HEK293 (cell line): ENCODE measurements around the gene FLNA.

Experiments
- CTCF ChIA-PET: fragments of 350-600 bp; formaldehyde crosslinking; extraction: SDS; loops from one replicate; lab custom pipeline; 2021; ENCODE audit warnings: antibody characterized with exemption; lab: Yijun Ruan, JAX
- POLR2A ChIA-PET: fragments of 300-600 bp; formaldehyde crosslinking; extraction: SDS; loops from one replicate; lab custom pipeline; 2020; ENCODE audit warnings: antibody characterized with exemption, inconsistent platforms; lab: Yijun Ruan, JAX
- H3K27ac ChIP-seq: fragments of 200-500 bp; sonication (Bioruptor generic); 2 replicates; pipeline ENCODE4 v1.5.1; 2014; ENCODE audit warnings: low read depth, low read length, control low read depth, inconsistent platforms; ENCODE audit errors: extremely low read depth
- H3K36me3 ChIP-seq, 2 experiments: fragments of 200-500 bp in 1 of 2; sonication (Bioruptor generic) in 1 of 2; 1 replicate in 1 of 2; 2 replicates in 1 of 2; pipeline ENCODE4 v1.5.1; 2014 to 2017; ENCODE audit warnings: inconsistent platforms in 2 of 2, low read length in 2 of 2; ENCODE audit not compliant: control insufficient read depth in 2 of 2, insufficient read depth in 1 of 2
- H3K4me1 ChIP-seq: fragments of 200-500 bp; sonication (Bioruptor generic); 2 replicates; pipeline ENCODE4 v1.5.1; 2014; ENCODE audit warnings: mild to moderate bottlenecking, low read length, inconsistent platforms; ENCODE audit not compliant: control insufficient read depth, insufficient read depth
- H3K4me3 ChIP-seq: 2 replicates; pipeline ENCODE4 v1.5.1; 2011; ENCODE audit warnings: low read depth, mild to moderate bottlenecking, control low read depth, low read length, moderate library complexity
- H3K9me3 ChIP-seq: fragments of 200-500 bp; sonication (Bioruptor generic); 2 replicates; pipeline ENCODE4 v1.5.1; 2014; ENCODE audit warnings: low read depth, low read length, inconsistent platforms; ENCODE audit not compliant: control insufficient read depth, insufficient read depth
- ATF2 ChIP-seq: fragments of 450-650 bp; formaldehyde crosslinking; IDR thresholded peaks from 2 replicates; pipeline ENCODE4 v1.5.1; 2016; ENCODE audit warnings: missing biosample characterization, missing genetic modification characterization, low read depth
- HIC1 ChIP-seq: fragments of 450-650 bp; formaldehyde crosslinking; IDR thresholded peaks from 2 replicates; pipeline ENCODE4 v1.5.1; 2016; ENCODE audit warnings: missing biosample characterization, missing genetic modification characterization
- HOXA7 ChIP-seq: sonication (generic); formaldehyde crosslinking; IDR thresholded peaks from 2 replicates; pipeline ENCODE4 v1.8.1; 2022; ENCODE audit warnings: missing genetic modification reagents, borderline replicate concordance
- INSM2 ChIP-seq: fragments of 450-650 bp; formaldehyde crosslinking; IDR thresholded peaks from 2 replicates; pipeline ENCODE4 v1.5.1; 2016; ENCODE audit warnings: missing biosample characterization, missing genetic modification characterization
- PBX3 ChIP-seq: sonication (generic); formaldehyde crosslinking; IDR thresholded peaks from 2 replicates; pipeline ENCODE4 v1.8.1; 2022; ENCODE audit warnings: mild to moderate bottlenecking, moderate library complexity, missing genetic modification reagents
- PRDM2 ChIP-seq: fragments of 450-650 bp; formaldehyde crosslinking; IDR thresholded peaks from 2 replicates; pipeline ENCODE4 v1.5.1; 2016; ENCODE audit warnings: missing biosample characterization, missing genetic modification characterization, borderline replicate concordance
- TCF7L2 ChIP-seq: IDR thresholded peaks from 2 replicates; pipeline ENCODE4 v1.6.1; 2011; ENCODE audit warnings: low read depth, mild to moderate bottlenecking, inconsistent platforms, low read length, moderate library complexity, borderline replicate concordance
- TRIM28 ChIP-seq: IDR thresholded peaks from 2 replicates; pipeline ENCODE4 v1.6.1; 2011; ENCODE audit warnings: low read length, control low read depth, borderline replicate concordance
- ZNF174 ChIP-seq: fragments of 450-650 bp; formaldehyde crosslinking; IDR thresholded peaks from 2 replicates; pipeline ENCODE4 v1.5.0; 2017; ENCODE audit warnings: missing biosample characterization, mild to moderate bottlenecking, missing genetic modification characterization
- ZNF211 ChIP-seq: fragments of 450-650 bp; formaldehyde crosslinking; IDR thresholded peaks from 2 replicates; pipeline ENCODE4 v1.5.1; 2016; ENCODE audit warnings: low read depth, missing biosample characterization, missing genetic modification characterization
- ZNF23 ChIP-seq: fragments of 450-650 bp; formaldehyde crosslinking; IDR thresholded peaks from 2 replicates; pipeline ENCODE4 v1.5.1; 2016; ENCODE audit warnings: missing biosample characterization, missing genetic modification characterization, borderline replicate concordance
- ZNF341 ChIP-seq: fragments of 450-650 bp; formaldehyde crosslinking; IDR thresholded peaks from 2 replicates; pipeline ENCODE4; 2016; ENCODE audit warnings: low read depth, missing biosample characterization, missing genetic modification characterization
- ZNF350 ChIP-seq: fragments of 450-650 bp; formaldehyde crosslinking; IDR thresholded peaks from 2 replicates; pipeline ENCODE4 v1.5.0; 2017; ENCODE audit warnings: missing biosample characterization, mild to moderate bottlenecking, missing genetic modification characterization
- ZNF391 ChIP-seq: fragments of 450-650 bp; formaldehyde crosslinking; IDR thresholded peaks from 2 replicates; pipeline ENCODE4 v1.5.1; 2016; ENCODE audit warnings: low read depth, missing biosample characterization, missing genetic modification characterization, borderline replicate concordance
- ZNF510 ChIP-seq: fragments of 450-650 bp; formaldehyde crosslinking; IDR thresholded peaks from 2 replicates; pipeline ENCODE4 v1.5.1; 2018; ENCODE audit warnings: mild to moderate bottlenecking, missing genetic modification characterization, missing biosample characterization; ENCODE audit not compliant: insufficient replicate concordance
- ZNF776 ChIP-seq: fragments of 450-650 bp; formaldehyde crosslinking; IDR thresholded peaks from 2 replicates; pipeline ENCODE4 v1.5.0; 2017; ENCODE audit warnings: missing biosample characterization, missing genetic modification characterization, borderline replicate concordance
- ZNF777 ChIP-seq: fragments of 450-650 bp; formaldehyde crosslinking; IDR thresholded peaks from 2 replicates; pipeline ENCODE4 v1.5.1; 2017; ENCODE audit warnings: missing biosample characterization, missing genetic modification characterization, borderline replicate concordance
- ZSCAN4 ChIP-seq: fragments of 450-650 bp; formaldehyde crosslinking; IDR thresholded peaks from 2 replicates; pipeline ENCODE4 v1.5.1; 2017; ENCODE audit warnings: missing biosample characterization, missing genetic modification characterization

The FLNA gene

GRCh38 chrX:154360155-154360713 is 14.2 kb downstream of the FLNA start:
- CTCF ChIA-PET: no interaction called here
- Histone ChIP-seq H3K4me3 (no peak overlapping the region), H3K9me3 (no peaks in the 10 kb centered on the region), H3K27ac (no peak overlapping the region), H3K36me3 (peaks cover 18 to 96% of the 10 kb centered on the region in 2 experiments; a peak in 2 of 3 replicates), H3K4me1 (no peaks in the 10 kb centered on the region)
- no peak for TF ChIP-seq HIC1 (tag by site-specific recombination)
- no peak for TF ChIP-seq ZNF350
- TF ChIP-seq ZNF391 (tag by site-specific recombination): no peak
- no peak for TF ChIP-seq ZNF341 (tag by site-specific recombination)
- TF ChIP-seq ZNF777 (tag by site-specific recombination): no peak
- TF ChIP-seq PBX3 (CRISPR knock-in tag): 0 out of 2 replicates have a peak, but pooled peaks have one; percentile 18
- TF ChIP-seq TCF7L2: no peak
- POLR2A ChIA-PET: interaction anchor here (0.6 to 2.1 kb wide), 3 partner anchors 10 to 342 kb away, joined by 3 to 10 read pairs (median 4); no protein-coding TSS in a partner anchor

- peaks cover 13 to 96% of the 10 kb centered on the region in 2 experiments; a peak in 2 of 3 replicates for H3K36me3 ChIP-seq
- H3K4me3 ChIP-seq: no peak overlapping the region
- CTCF ChIA-PET: no interaction called here
- no peaks in the 10 kb centered on the region for H3K9me3 ChIP-seq
- no peak overlapping the region for H3K27ac ChIP-seq
- POLR2A ChIA-PET: interaction anchor here (1.6 to 3.4 kb wide), 4 partner anchors 10 to 24 kb away, joined by 4 to 26 read pairs (median 11); no protein-coding TSS in a partner anchor
- no peaks in the 10 kb centered on the region for H3K4me1 ChIP-seq
- TF ChIP-seq ZNF23 (no peak), HOXA7 (no peak), ZNF211 (no peak), ZSCAN4 (tag by site-specific recombination) (no peak), ZNF174 (tag by site-specific recombination) (no peak), ZNF776 (tag by site-specific recombination) (no peak), PRDM2 (tag by site-specific recombination) (no peak), ATF2 (no peak), TRIM28 (no peak), ZNF510 (tag by site-specific recombination) (no peak), INSM2 (tag by site-specific recombination) (no peak)
Observed at GRCh38 chrX:154359362-154360154, 14.9 kb downstream of the FLNA start.
